ENCODE results near the gene SAXO2.
"Not testable (repeated sequence)": the region's sequence is repeated elsewhere in the genome, so short reads cannot be mapped to it uniquely, and the experiment has no call there.

Gene SAXO2

DNA sequence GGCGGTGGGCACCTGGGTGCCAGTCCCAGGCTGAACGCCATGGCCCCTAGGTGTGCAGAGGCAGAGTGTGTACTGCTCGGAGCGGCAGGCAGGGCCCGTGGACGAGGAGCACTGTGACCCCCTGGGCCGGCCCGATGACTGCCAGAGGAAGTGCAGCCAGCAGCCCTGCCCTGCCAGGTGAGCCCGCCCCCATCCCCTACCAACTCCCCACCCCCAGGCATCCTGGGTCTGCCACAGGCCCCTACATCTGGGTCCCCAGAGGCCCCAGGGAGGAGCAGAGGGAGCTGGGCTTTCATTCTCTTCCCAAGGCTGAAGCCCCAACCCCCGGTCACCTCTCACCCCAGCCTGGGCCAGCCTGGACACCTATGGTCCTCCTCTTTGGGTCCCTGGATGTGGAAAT is 63.0 kb downstream of the SAXO2 start:
- H3K4me3 ChIP-seq (ENCODE audit: low read length); DNase-seq (ENCODE audit: low read depth): not testable (repeated sequence)

DNA sequence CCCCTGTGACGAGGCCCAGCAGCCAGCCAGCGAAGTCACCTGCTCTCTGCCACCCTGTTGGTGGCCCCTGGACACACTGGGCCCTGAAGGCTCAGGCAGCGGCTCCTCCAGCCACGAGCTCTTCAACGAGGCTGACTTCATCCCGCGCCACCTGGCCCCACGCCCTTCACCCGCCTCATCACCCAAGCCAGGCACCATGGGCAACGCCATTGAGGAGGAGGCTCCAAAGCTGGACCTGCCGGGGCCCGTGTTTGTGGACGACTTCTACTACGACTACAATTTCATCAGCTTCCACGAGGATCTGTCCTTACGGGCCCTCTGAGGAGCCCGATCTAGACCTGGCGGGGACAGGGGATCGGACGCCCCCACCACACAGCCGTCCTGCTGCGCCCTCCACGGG is 64.3 kb downstream of the SAXO2 start:
- H3K4me3 ChIP-seq (ENCODE audit: low read length); DNase-seq (ENCODE audit: low read depth): not testable (repeated sequence)

DNA sequence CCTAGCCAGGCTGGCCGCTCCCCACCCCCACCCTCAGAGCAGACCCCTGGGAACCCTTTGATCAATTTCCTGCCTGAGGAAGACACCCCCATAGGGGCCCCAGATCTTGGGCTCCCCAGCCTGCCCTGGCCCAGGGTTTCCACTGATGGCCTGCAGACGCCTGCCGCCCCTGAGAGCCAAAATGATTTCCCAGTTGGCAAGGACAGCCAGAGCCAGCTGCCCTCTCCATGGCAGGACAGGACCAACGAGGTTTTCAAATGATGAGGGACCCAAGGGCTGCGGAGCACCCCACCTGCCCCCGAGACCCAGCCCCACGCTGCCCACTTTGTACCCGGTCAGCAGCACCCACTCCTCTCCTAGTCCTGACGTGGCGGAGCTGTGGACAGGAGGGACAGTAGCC is 64.8 kb downstream of the SAXO2 start:
- not testable (repeated sequence) for H3K4me3 ChIP-seq (ENCODE audit: low read length); DNase-seq (ENCODE audit: low read depth)

DNA sequence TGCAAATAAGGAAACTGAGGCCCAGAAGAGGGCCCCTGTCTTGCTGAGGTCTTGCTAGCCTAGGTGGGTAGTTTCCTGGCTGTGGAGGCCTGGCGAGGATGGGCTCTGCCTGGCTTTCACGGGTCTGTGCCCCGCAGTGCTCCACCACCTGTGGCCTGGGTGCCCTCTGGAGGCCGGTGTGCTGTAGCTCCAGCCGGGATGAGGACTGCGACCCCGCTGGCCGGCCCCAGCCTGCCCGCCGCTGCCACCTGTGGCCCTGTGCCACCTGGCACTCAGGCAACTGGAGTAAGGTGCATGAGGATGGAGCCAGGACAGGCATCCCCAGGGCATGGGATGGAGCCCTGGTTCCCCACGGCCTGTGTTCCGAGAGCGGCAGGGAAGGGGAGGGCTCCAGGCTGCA is 66.4 kb downstream of the SAXO2 start:
- H3K4me3 ChIP-seq (ENCODE audit: low read length); DNase-seq (ENCODE audit: low read depth): not testable (repeated sequence)

DNA sequence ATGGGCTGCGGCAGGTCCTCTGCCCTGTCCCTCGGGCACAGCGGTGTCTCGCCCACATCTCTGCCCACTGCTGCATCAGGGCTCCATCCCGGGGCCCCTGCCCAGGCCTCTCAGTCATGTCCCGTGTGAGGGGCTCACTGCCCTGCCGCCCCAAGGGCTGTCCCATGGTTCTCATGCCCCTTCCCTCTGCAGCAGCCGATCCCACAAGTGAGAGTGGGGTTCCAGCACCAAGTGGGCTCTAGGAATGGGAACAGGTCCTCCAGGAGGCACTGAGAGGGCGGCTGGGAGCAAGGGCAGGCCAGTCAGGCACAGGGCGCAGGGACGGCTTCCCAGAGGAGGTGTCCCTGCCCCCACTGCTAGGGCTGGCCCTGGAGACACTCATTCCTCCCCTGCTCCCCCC is 68.3 kb downstream of the SAXO2 start:
- not testable (repeated sequence) for DNase-seq (ENCODE audit: low read depth); H3K4me3 ChIP-seq (ENCODE audit: low read length)

DNA sequence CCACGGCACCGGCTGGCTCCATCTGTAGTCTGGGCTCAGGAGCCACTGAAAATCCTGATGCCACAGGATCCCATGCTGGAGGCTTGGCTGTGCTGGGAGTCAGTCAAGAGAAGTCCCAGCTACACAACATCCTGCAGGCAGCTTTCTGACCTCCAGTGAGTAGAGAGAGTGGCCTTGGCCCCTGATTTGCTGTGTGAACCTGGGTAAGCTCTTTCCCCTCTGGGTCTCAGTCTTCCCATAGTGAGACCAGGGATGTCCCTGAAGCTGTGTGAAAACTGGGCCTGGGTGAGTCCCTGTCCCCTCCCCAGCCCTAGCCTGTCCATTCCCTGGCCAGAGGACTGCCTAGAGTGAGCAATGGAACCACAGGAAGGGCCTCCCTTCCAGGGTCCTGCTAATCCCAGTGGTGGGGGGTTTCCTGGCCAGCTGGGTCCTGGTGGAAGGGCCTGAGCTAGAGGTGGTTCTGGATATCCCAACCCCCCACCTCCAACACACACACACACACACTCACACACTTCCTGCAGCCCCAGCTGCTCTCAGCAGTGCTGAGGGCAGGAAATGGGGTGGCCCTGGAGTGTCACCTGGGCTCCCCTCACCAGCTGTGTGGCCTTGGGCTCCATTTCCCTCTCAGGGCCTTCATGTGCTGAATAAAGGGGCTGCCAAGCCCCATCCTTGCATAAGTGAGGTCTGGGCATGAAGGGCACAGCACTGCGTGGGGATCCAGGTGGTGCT is 69.1 kb downstream of the SAXO2 start:
- not testable (repeated sequence) for H3K4me3 ChIP-seq (ENCODE audit: low read length); DNase-seq (ENCODE audit: low read depth)

DNA sequence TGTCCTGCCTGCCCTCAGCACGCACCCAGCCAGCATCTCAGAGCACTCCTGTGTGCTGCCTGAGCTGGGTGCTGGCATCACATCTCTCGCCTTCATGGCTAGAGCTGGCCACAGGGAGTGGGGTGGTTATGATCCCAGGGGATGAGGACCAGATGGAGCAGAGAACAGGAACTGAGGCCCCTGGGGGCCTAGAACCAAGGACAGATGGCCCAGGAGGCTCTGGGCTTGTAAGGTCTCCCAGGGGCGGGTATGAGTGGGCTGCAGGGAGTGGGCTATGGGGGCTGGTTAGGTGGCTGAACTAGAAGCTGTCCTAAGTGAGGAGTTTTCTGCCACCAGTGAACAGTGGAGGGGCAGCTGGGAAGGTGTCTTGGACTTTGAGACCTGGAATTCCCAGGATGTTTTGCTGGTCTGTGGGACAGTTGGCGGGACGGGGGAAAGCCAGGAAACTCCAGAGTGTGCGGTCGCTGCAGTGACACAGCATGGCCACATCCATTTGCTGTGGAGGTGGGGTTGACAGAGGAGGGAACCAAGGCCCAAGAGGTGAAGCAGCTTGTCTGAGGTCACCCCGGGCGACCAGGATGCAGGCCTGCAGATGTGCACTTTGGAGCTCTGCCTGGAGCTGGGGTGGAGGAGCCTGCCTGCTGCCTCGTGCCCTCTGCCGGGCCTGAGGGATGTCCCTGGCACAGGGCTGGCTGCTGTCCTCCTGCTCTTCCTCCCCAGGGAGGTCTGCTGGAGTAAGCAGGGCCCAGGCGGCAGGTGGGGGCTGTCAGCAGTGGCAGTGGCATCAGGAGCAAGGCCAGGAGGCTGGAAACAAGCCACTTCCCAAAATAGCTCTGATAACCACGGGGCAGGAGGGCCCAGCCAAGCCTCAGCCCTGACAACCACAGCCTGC is 70.3 kb downstream of the SAXO2 start:
- not testable (repeated sequence) for DNase-seq (ENCODE audit: low read depth); H3K4me3 ChIP-seq (ENCODE audit: low read length)

DNA sequence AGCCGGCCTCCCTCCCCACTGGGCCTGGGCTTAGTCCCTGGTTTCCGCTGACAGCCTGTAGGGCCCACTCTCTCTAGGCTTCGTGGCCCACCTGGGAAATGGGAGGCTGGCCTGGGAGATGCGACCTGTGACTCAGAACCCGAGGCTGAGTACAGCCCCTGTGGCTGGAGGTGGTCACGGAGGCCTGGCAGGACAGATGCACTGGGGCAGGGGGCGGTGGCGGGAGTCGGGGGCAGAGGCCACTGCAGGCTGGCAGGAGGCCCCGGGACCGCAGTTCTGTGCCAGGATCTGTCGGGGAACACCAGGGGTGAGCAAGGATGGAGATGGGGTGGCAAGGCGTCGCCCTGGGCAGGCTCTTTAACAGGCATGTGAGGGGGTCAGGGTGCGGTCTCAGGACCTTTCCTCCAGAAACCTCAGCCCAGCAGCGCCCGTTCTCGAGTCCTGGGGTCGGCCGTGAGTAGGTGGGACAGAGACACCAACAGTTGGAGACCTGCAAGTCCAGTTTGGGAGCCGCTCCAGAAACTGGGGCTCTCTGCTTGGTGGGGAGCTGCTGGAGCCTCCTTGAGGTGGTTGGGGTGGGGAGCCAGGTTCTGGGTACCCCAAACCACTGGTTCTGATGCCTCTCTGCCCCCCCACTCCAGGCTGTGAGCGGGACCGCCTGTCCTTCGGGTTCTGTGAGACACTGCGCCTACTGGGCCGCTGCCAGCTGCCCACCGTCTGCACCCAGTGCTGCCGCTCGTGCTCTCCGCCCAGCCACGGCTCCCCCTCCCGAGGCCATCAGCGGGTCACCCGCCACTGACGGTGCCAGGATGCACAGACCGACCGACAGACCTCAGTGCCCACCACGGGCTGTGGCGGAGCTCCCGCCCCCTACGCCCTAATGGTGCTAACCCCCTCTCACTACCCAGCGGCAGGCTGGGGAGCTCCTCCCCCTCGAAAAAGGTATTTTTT is 71.3 kb downstream of the SAXO2 start:
- not testable (repeated sequence) for H3K4me3 ChIP-seq (ENCODE audit: low read length); DNase-seq (ENCODE audit: low read depth)
